ENCODE measurements around the gene LGSN. TPM values are rescaled to one million over a fixed set of nuclear protein-coding genes. Genes with fewer than 3 reads are reported as not detected.
"Not testable (repeated sequence)": the region's sequence is repeated elsewhere in the genome, so short reads cannot be mapped to it uniquely, and the experiment has no call there.

The LGSN gene
- total RNA-seq, 4 donors from 2014 or later: not detected

DNA sequence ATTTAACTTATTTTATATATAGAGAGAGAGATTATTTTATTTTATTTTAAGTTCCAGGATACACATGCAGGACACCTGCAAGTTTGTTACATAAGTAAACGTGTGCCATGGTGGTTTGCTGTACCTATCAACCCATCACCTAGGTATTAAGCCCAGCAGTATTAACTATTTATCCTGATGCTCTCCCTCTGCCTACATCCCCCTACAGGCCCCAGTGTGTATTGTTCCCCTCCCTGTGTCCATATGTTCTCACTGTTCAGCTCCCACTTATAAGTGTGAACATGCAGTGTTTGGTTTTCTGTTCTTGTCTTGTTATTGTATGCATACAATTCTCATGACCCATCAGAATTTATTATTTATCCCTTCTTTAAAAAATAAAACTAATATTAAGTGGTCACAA lies 73.9 kb downstream of the LGSN start:
- Histone ChIP-seq H3K27me3 (no peaks in the 10 kb centered on the region), H3K4me3 (no peak overlapping the region), H3K27ac (no peak overlapping the region), H3K9me3 (no peaks in the 10 kb centered on the region), H3K36me3 (no peaks in the 10 kb centered on the region), H3K4me1 (no peaks in the 10 kb centered on the region)
- ATAC-seq: no peak
- TF ChIP-seq, protein P1, sequence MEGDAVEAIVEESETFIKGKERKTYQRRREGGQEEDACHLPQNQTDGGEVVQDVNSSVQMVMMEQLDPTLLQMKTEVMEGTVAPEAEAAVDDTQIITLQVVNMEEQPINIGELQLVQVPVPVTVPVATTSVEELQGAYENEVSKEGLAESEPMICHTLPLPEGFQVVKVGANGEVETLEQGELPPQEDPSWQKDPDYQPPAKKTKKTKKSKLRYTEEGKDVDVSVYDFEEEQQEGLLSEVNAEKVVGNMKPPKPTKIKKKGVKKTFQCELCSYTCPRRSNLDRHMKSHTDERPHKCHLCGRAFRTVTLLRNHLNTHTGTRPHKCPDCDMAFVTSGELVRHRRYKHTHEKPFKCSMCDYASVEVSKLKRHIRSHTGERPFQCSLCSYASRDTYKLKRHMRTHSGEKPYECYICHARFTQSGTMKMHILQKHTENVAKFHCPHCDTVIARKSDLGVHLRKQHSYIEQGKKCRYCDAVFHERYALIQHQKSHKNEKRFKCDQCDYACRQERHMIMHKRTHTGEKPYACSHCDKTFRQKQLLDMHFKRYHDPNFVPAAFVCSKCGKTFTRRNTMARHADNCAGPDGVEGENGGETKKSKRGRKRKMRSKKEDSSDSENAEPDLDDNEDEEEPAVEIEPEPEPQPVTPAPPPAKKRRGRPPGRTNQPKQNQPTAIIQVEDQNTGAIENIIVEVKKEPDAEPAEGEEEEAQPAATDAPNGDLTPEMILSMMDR (IDR thresholded peaks at IDR 0.05): no peak
- TF ChIP-seq POLR2A (IDR thresholded peaks at IDR 0.05) (no peak), POLR2AphosphoS5 (IDR thresholded peaks at IDR 0.05) (no peak)
- WGBS, 2 donors (ENCODE audit: low coverage in 1 of 2): 62 to 92% methylated on average over 1 of the region's 1 CpG

GRCh38 chr6:63245420-63245819 lies 74.4 kb downstream of the LGSN start:
- H3K4me3 ChIP-seq: no peak overlapping the region
- 52 to 63% methylated on average over 2 of the region's 2 CpGs for WGBS, 2 donors (ENCODE audit: low coverage in 1 of 2)
- no peaks in the 10 kb centered on the region for H3K9me3 ChIP-seq
- no peak for TF ChIP-seq POLR2A (IDR thresholded peaks at IDR 0.05)
- TF ChIP-seq, protein P1 (IDR thresholded peaks at IDR 0.05): no peak
- TF ChIP-seq POLR2AphosphoS5 (IDR thresholded peaks at IDR 0.05): no peak
- TF ChIP-seq EP300 (IDR thresholded peaks at IDR 0.05): no peak
- H3K27ac ChIP-seq: no peak overlapping the region
- H3K4me1 ChIP-seq: no peaks in the 10 kb centered on the region
- no peaks in the 10 kb centered on the region for H3K27me3 ChIP-seq
- H3K36me3 ChIP-seq: no peaks in the 10 kb centered on the region
- ATAC-seq: no peak

- Histone ChIP-seq H3K27me3 (no peaks in the 10 kb centered on the region), H3K9me3 (no peaks in the 10 kb centered on the region), H3K4me1 (no peaks in the 10 kb centered on the region), H3K27ac (no peak overlapping the region), H3K4me3 (no peak overlapping the region), H3K36me3 (no peaks in the 10 kb centered on the region)
- TF ChIP-seq, protein P1 (IDR thresholded peaks at IDR 0.05): no peak
- TF ChIP-seq POLR2AphosphoS5 (IDR thresholded peaks at IDR 0.05): no peak
- no peak for TF ChIP-seq EP300 (IDR thresholded peaks at IDR 0.05)
- no peak for TF ChIP-seq POLR2A (IDR thresholded peaks at IDR 0.05)
- WGBS, 2 donors (ENCODE audit: low coverage in 1 of 2): 13 to 51% methylated on average over 1 to 3 of the region's 3 CpGs
- no peak for ATAC-seq
Observed at GRCh38 chr6:63236398-63236817, 83.4 kb downstream of the LGSN start.

DNA sequence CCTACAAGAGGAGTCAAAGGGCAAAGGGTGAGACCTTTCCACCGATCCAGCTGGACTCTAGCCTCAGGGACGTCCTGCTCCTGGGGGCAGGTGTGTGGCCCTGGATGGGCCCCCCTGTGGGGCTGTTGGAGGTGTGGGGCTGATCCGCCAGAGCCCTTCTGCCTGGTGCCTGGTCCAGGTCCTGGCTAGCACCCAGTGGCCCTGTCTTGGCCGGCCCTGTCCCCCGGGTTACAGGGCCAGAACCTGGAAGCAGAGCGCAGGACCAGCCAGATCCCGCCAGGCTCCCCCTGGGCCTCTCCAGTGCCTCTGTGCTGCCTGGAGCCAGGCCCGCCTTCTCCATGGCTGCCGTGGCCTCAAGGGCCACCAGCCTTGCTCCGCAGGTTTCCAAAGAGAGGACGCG lies 89.3 kb downstream of the LGSN start:
- H3K4me3 ChIP-seq, H3K27ac ChIP-seq, H3K9me3 ChIP-seq, H3K4me1 ChIP-seq, H3K36me3 ChIP-seq, ATAC-seq, H3K27me3 ChIP-seq: not testable (repeated sequence)
- no CpG with 5 or more reads among the region's 12 CpGs for WGBS, 2 donors (ENCODE audit: low coverage in 1 of 2)

GRCh38 chr6:63230027-63230426 lies 89.8 kb downstream of the LGSN start:
- H3K4me3 ChIP-seq, H3K4me1 ChIP-seq, H3K36me3 ChIP-seq, H3K9me3 ChIP-seq, H3K27ac ChIP-seq, ATAC-seq, H3K27me3 ChIP-seq: not testable (repeated sequence)
- 90 to 100% methylated on average over 2 to 3 of the region's 13 CpGs for WGBS, 2 donors (ENCODE audit: low coverage in 1 of 2)

- WGBS, 2 donors (ENCODE audit: low coverage in 1 of 2): 88% methylated on average over 5 of the region's 32 CpGs; no CpG with 5 or more reads in 1 of the 2 donors
- not testable (repeated sequence) for H3K27ac ChIP-seq, H3K9me3 ChIP-seq, ATAC-seq, H3K36me3 ChIP-seq, H3K4me1 ChIP-seq, H3K27me3 ChIP-seq, H3K4me3 ChIP-seq
Observed at GRCh38 chr6:63227928-63228894, 91.6 kb downstream of the LGSN start.

GRCh38 chr6:63225987-63226386 lies 93.8 kb downstream of the LGSN start:
- not testable (repeated sequence) for H3K27ac ChIP-seq, H3K4me3 ChIP-seq, H3K9me3 ChIP-seq, ATAC-seq, H3K36me3 ChIP-seq, H3K27me3 ChIP-seq, H3K4me1 ChIP-seq
- 46 to 57% methylated on average over 3 to 4 of the region's 4 CpGs for WGBS, 2 donors (ENCODE audit: low coverage in 1 of 2)
